Endothelial cell of umbilical vein (primary cell): ENCODE measurements around the gene GDF2. TPM values are rescaled to one million over a fixed set of nuclear protein-coding genes. Genes with fewer than 3 reads are reported as not detected.

Experiments used
- BruUV-seq: library from RNA; stranded (reverse); fragments of 400-500 nt; replicated peaks from 2 replicates; lab custom pipeline; 2021; lab: Mats Ljungman, UMichigan
- CTCF ChIA-PET: fragments of 300-600, 350-600 bp; sonication (Branson Sonifier 250); formaldehyde crosslinking; loops from one replicate; lab custom pipeline; 2021; ENCODE audit warnings: antibody characterized with exemption, inconsistent platforms; lab: Charles Lee
- POLR2A ChIA-PET: fragments of 300-600, 350-600 bp; sonication (Branson Sonifier 250); formaldehyde crosslinking; loops from one replicate; lab custom pipeline; 2021; ENCODE audit warnings: antibody characterized with exemption, inconsistent platforms; lab: Charles Lee
- DNase-seq: peaks from one replicate; pipeline ENCODE4 v3.0.0-alpha.2; 2011; ENCODE audit warnings: low read depth, low spot score
- FAIRE-seq: peaks from 2 replicates; lab custom pipeline; 2011; peaks lifted over from hg19 to GRCh38; lab: Jason Lieb, UNC
- H2AFZ ChIP-seq: 2 replicates; pipeline ENCODE4 v1.6.0; 2012; ENCODE audit warnings: low read depth, low read length, control low read depth, inconsistent platforms
- H3K27ac ChIP-seq: 2 replicates; pipeline ENCODE4 v1.5.1; 2011; ENCODE audit warnings: low read depth, mild to moderate bottlenecking, control low read depth, low read length, moderate library complexity; ENCODE audit not compliant: insufficient read depth
- H3K27me3 ChIP-seq, 2 experiments: 2 replicates each; pipeline versions ENCODE4 v1.6.0 to v1.6.1; 2011; ENCODE audit warnings: low read length in 2 of 2, mixed read lengths in 1 of 2; ENCODE audit not compliant: control insufficient read depth in 2 of 2, insufficient read depth in 2 of 2
- H3K36me3 ChIP-seq, 2 experiments: 2 replicates in 1 of 2; 3 replicates in 1 of 2; pipeline ENCODE4 v1.5.1; 2011; ENCODE audit warnings: low read length in 2 of 2, mild to moderate bottlenecking in 1 of 2, moderate library complexity in 1 of 2; ENCODE audit not compliant: control insufficient read depth in 2 of 2, insufficient read depth in 2 of 2; ENCODE audit errors: extremely low read depth in 1 of 2
- H3K4me1 ChIP-seq: 3 replicates; pipeline ENCODE4 v1.5.1; 2011; ENCODE audit warnings: mild to moderate bottlenecking, low read length; ENCODE audit not compliant: control insufficient read depth, insufficient read depth; ENCODE audit errors: extremely low read depth
- H3K4me2 ChIP-seq: 2 replicates; pipeline ENCODE4 v1.6.1; 2011; ENCODE audit warnings: low read length, control low read depth, mixed read lengths; ENCODE audit not compliant: insufficient read depth
- H3K4me3 ChIP-seq, 3 experiments: fragments of 200-600 bp in 1 of 3; sonication (generic), shearing (Covaris generic) in 1 of 3; replicated peaks in 1 of 3; 2 replicates each; pipeline ENCODE4 v1.5.1; 2011 to 2016; ENCODE audit warnings: control low read depth in 3 of 3, low read length in 3 of 3, mild to moderate bottlenecking in 2 of 3, inconsistent platforms in 1 of 3, low read depth in 1 of 3, moderate library complexity in 1 of 3; ENCODE audit not compliant: insufficient read depth in 1 of 3
- H3K79me2 ChIP-seq: 2 replicates; pipeline ENCODE4 v1.6.0; 2012; ENCODE audit warnings: low read length, inconsistent platforms; ENCODE audit not compliant: control insufficient read depth, insufficient read depth
- H3K9ac ChIP-seq: replicated peaks from 2 replicates; pipeline ENCODE3; 2011; ENCODE audit warnings: low read length, control low read depth; ENCODE audit not compliant: insufficient read depth; ENCODE audit errors: extremely low read depth
- H3K9me1 ChIP-seq: replicated peaks from 3 replicates; pipeline ENCODE4 v1.6.0; 2011; ENCODE audit warnings: mild to moderate bottlenecking, low read length; ENCODE audit not compliant: control insufficient read depth, insufficient read depth; ENCODE audit errors: extremely low read depth
- H3K9me3 ChIP-seq: replicated peaks from 2 replicates; pipeline ENCODE4 v1.5.1; 2012; ENCODE audit warnings: low read length, inconsistent platforms; ENCODE audit not compliant: control insufficient read depth, insufficient read depth
- H4K20me1 ChIP-seq: replicated peaks from 2 replicates; pipeline ENCODE3; 2011; ENCODE audit warnings: mild to moderate bottlenecking, low read length; ENCODE audit not compliant: control insufficient read depth, insufficient read depth; ENCODE audit errors: extremely low read depth
- CTCF ChIP-seq, 2 donors: IDR thresholded peaks; 1 replicate in 1 of 2; 2 replicates in 1 of 2; pipeline ENCODE4 v1.5.1; 2011; ENCODE audit warnings: low read length in 2 of 2, mild to moderate bottlenecking in 2 of 2, moderate library complexity in 2 of 2, control low read depth in 1 of 2, inconsistent platforms in 1 of 2, low read depth in 1 of 2; ENCODE audit not compliant: insufficient read depth in 1 of 2; ENCODE audit errors: extremely low read depth in 1 of 2
- EZH2 ChIP-seq: IDR thresholded peaks from 2 replicates; pipeline ENCODE4 v1.6.1; 2012; ENCODE audit warnings: borderline replicate concordance, low read depth, mild to moderate bottlenecking, moderate library complexity, low read length, inconsistent platforms; ENCODE audit not compliant: severe bottlenecking
- FOS ChIP-seq: IDR thresholded peaks from 2 replicates; pipeline ENCODE4 v1.6.1; 2011; ENCODE audit warnings: mild to moderate bottlenecking, low read length, moderate library complexity, borderline replicate concordance; ENCODE audit not compliant: insufficient read depth
- GATA2 ChIP-seq: IDR thresholded peaks from 2 replicates; pipeline ENCODE4 v1.7.0; 2011; ENCODE audit warnings: low read depth, mild to moderate bottlenecking, moderate library complexity, mixed read lengths, low read length; ENCODE audit not compliant: insufficient read length, insufficient read depth
- JUN ChIP-seq: IDR thresholded peaks from 2 replicates; pipeline ENCODE4 v1.6.1; 2011; ENCODE audit warnings: borderline replicate concordance, low read depth; ENCODE audit not compliant: insufficient read length, insufficient read depth
- MAX ChIP-seq: IDR thresholded peaks from 2 replicates; pipeline ENCODE4 v1.6.1; 2011; ENCODE audit not compliant: insufficient read depth, insufficient read length
- MYC ChIP-seq: IDR thresholded peaks from one replicate; pipeline ENCODE4 v1.6.1; 2011; ENCODE audit warnings: mild to moderate bottlenecking, low read depth, low read length
- POLR2A ChIP-seq: IDR thresholded peaks from 2 replicates; pipeline ENCODE4 v1.6.1; 2012; ENCODE audit warnings: low read depth, mild to moderate bottlenecking, control low read depth, low read length
- POLR2AphosphoS5 ChIP-seq: IDR thresholded peaks from 2 replicates; pipeline ENCODE4 v1.6.1; 2012; ENCODE audit warnings: low read depth, mild to moderate bottlenecking, control low read depth, low read length, moderate library complexity; ENCODE audit not compliant: insufficient read depth
- dilution Hi-C: fragments of 300-500 bp; cut with MboI; formaldehyde crosslinking; loops from one replicate; pipeline ENCODE4 v1.15.0; 2019; ENCODE audit warnings: low sequenced_read_pairs; ENCODE audit not compliant: extremely low pct_ligation_motif_present
- intact Hi-C: fragments of 100-400 bp; cut with micrococcal nuclease; formaldehyde crosslinking; loops from one replicate; pipeline ENCODE4 v1.10.0; 2022
- polyA plus RNA-seq, 4 experiments: library from polyadenylated mRNA; depleted of rRNA in 3 of 4; stranded (reverse) in 3 of 4; unstranded in 1 of 4; fragments of >200 nt; gene quantifications; 2 replicates each; pipeline versions ENCODE4 v1.2.1 to v1.2.3, GENCODE V29; 2011 to 2012; ENCODE audit warnings: missing spikeins in 1 of 4
- total RNA-seq: library from RNA; stranded (reverse); gene quantifications from 2 replicates; pipeline ENCODE4 v1.2.3, GENCODE V29; 2021

GDF2 gene
- total and polyA plus RNA-seq, 2 donors (not counting 3 experiments of a cell fraction or from before 2014, with no cell fraction given): not detected

GRCh38 chr10:47349941-47350371, 27.7 kb downstream of the GDF2 start:
- intact Hi-C loops (no loop called here), dilution Hi-C loops (no loop called here)

More at GRCh38 chr10:47349941-47350371, 27.7 kb downstream of the GDF2 start:
- TF ChIP-seq FOS (no peak), MAX (no peak), GATA2 (no peak), POLR2AphosphoS5 (no peak), JUN (no peak), EZH2 (no peak), MYC (no peak), CTCF (IDR thresholded peaks at IDR 0.05; ENCODE audit: extremely low read depth in 1 of 2, insufficient read depth in 1 of 2, low read depth in 1 of 2, low read length in 2 of 2) (no peak), POLR2A (no peak)
- H3K79me2 ChIP-seq: no peaks in the 10 kb centered on the region
- no peak overlapping the region for H2AFZ ChIP-seq
- ChIA-PET CTCF (interaction anchor here (1.1 kb wide), 1 partner anchor 10 kb away, joined by 4 read pairs; no protein-coding TSS in a partner anchor), POLR2A (interaction anchor here (0.5 kb wide), 1 partner anchor 1149 kb away, joined by 3 read pairs; no protein-coding TSS in a partner anchor)
- H4K20me1 ChIP-seq: no peaks in the 10 kb centered on the region
- no peaks in the 10 kb centered on the region for H3K4me1 ChIP-seq
- BruUV-seq: no TSS peak
- FAIRE-seq: no peak
- no peaks in the 10 kb centered on the region for H3K36me3 ChIP-seq
- H3K9me1 ChIP-seq: no peaks in the 10 kb centered on the region
- H3K9ac ChIP-seq: no peak overlapping the region
- no peaks in the 10 kb centered on the region for H3K27me3 ChIP-seq
- H3K9me3 ChIP-seq: no peaks in the 10 kb centered on the region
- H3K27ac ChIP-seq: no peak overlapping the region
- no peak overlapping the region for H3K4me3 ChIP-seq
- no peak for DNase-seq
- H3K4me2 ChIP-seq: no peak overlapping the region
